BE2C (cell line): ENCODE results near the gene TXNDC15.

Experiments used
- DNase-seq: peaks from one replicate; pipeline ENCODE4 v3.0.0-alpha.2; 2020
- H3K27me3 ChIP-seq: fragments of 250-450 bp; sonication (Bioruptor Pico); 2 replicates; pipeline ENCODE4 v1.5.1; 2020; ENCODE audit warnings: mild to moderate bottlenecking
- H3K36me3 ChIP-seq: fragments of 250-450 bp; sonication (Bioruptor Pico); 2 replicates; pipeline ENCODE4 v1.5.1; 2020; ENCODE audit warnings: mild to moderate bottlenecking
- H3K4me1 ChIP-seq: fragments of 250-450 bp; sonication (Bioruptor Pico); 2 replicates; pipeline ENCODE4 v1.5.1; 2020
- H3K4me3 ChIP-seq: 2 replicates; pipeline ENCODE4 v1.5.1; 2011; ENCODE audit warnings: low read depth, low read length
- H3K9me3 ChIP-seq: fragments of 250-450 bp; sonication (Bioruptor Pico); 2 replicates; pipeline ENCODE4 v1.5.1; 2020
- CTCF ChIP-seq: IDR thresholded peaks from 2 replicates; pipeline ENCODE4 v1.5.1; 2012; ENCODE audit warnings: mild to moderate bottlenecking, low read depth, low read length

TXNDC15 gene

GRCh38 chr5:134913795-134914194, 39.6 kb downstream of the TXNDC15 start:
- H3K36me3 ChIP-seq, result peaks cover 23% of the 10 kb centered on the region
- no peak overlapping the region for H3K4me3 ChIP-seq
- no peaks in the 10 kb centered on the region for H3K27me3 ChIP-seq
- H3K9me3 ChIP-seq, result no peaks in the 10 kb centered on the region
- no peak for TF ChIP-seq CTCF
- no peaks in the 10 kb centered on the region for H3K4me1 ChIP-seq
- DNase-seq, result no peak

GRCh38 chr5:134917070-134917815, 43.1 kb downstream of the TXNDC15 start:
- no peak for DNase-seq
- no peak overlapping the region for H3K4me3 ChIP-seq
- no peaks in the 10 kb centered on the region for H3K4me1 ChIP-seq
- H3K27me3 ChIP-seq, result no peaks in the 10 kb centered on the region
- H3K36me3 ChIP-seq, result peaks cover 10% of the 10 kb centered on the region
- H3K9me3 ChIP-seq, result no peaks in the 10 kb centered on the region
- peak; percentile 43 for TF ChIP-seq CTCF

GRCh38 chr5:134918861-134919260, 44.7 kb downstream of the TXNDC15 start:
- Histone ChIP-seq H3K9me3 (no peaks in the 10 kb centered on the region), H3K36me3 (peaks cover 10% of the 10 kb centered on the region), H3K4me1 (no peaks in the 10 kb centered on the region), H3K4me3 (no peak overlapping the region), H3K27me3 (no peaks in the 10 kb centered on the region)
- DNase-seq, result no peak
- no peak for TF ChIP-seq CTCF

GRCh38 chr5:134920848-134921575, 46.8 kb downstream of the TXNDC15 start:
- H3K9me3 ChIP-seq, result no peaks in the 10 kb centered on the region
- peaks cover 4% of the 10 kb centered on the region for H3K36me3 ChIP-seq
- no peaks in the 10 kb centered on the region for H3K27me3 ChIP-seq
- no peak for DNase-seq
- no peak overlapping the region for H3K4me3 ChIP-seq
- no peaks in the 10 kb centered on the region for H3K4me1 ChIP-seq
- TF ChIP-seq CTCF, result no peak

GRCh38 chr5:134932508-134932907, 58.3 kb downstream of the TXNDC15 start:
- TF ChIP-seq CTCF, result no peak

GRCh38 chr5:134934202-134934601, 60.0 kb downstream of the TXNDC15 start:
- H3K4me3 ChIP-seq, result no peak overlapping the region
- no peaks in the 10 kb centered on the region; the same call in 1 of the 2 replicates for H3K36me3 ChIP-seq
- H3K27me3 ChIP-seq, result no peaks in the 10 kb centered on the region
- H3K4me1 ChIP-seq, result peaks cover 25% of the 10 kb centered on the region
- DNase-seq, result no peak
- TF ChIP-seq CTCF, result no peak
- H3K9me3 ChIP-seq, result no peaks in the 10 kb centered on the region

More at GRCh38 chr5:134932508-134932907, 58.3 kb downstream of the TXNDC15 start:
- H3K4me1 ChIP-seq, result peaks cover 16% of the 10 kb centered on the region
- H3K4me3 ChIP-seq, result no peak overlapping the region
- H3K36me3 ChIP-seq, result no peaks in the 10 kb centered on the region; the same call in 1 of the 2 replicates
- H3K27me3 ChIP-seq, result no peaks in the 10 kb centered on the region
- no peak for DNase-seq
- no peaks in the 10 kb centered on the region for H3K9me3 ChIP-seq
